GM12865 (cell line): ENCODE data around the gene NIT1.

Experiments
- DNase-seq: peaks from one replicate; pipeline ENCODE4 v3.0.0; 2010; ENCODE audit warnings: low read depth
- H3K4me3 ChIP-seq: 2 replicates; pipeline ENCODE4 v1.5.1; 2011; ENCODE audit warnings: mild to moderate bottlenecking, low read depth, low read length, control low read depth
- CTCF ChIP-seq: IDR thresholded peaks from 2 replicates; pipeline ENCODE4 v1.5.1; 2011; ENCODE audit warnings: low read length, control low read depth, low read depth, inconsistent platforms; ENCODE audit not compliant: insufficient read depth; ENCODE audit errors: missing control alignments

The NIT1 gene

GRCh38 chr1:161161652-161162051 is 43.7 kb downstream of the NIT1 start:
- TF ChIP-seq CTCF: no peak
- DNase-seq: no peak
- no peak overlapping the region for H3K4me3 ChIP-seq

- no peak for DNase-seq
- no peak overlapping the region for H3K4me3 ChIP-seq
- no peak for TF ChIP-seq CTCF
Measured at GRCh38 chr1:161162052-161162451, 44.1 kb downstream of the NIT1 start.

- no peak for DNase-seq
- no peak for TF ChIP-seq CTCF
- no peak overlapping the region for H3K4me3 ChIP-seq
Measured at GRCh38 chr1:161162806-161163205, 44.9 kb downstream of the NIT1 start.

GRCh38 chr1:161163793-161164192 is 45.9 kb downstream of the NIT1 start:
- no peak overlapping the region for H3K4me3 ChIP-seq
- DNase-seq: no peak

GRCh38 chr1:161164901-161165610 is 47.2 kb downstream of the NIT1 start:
- no peak for TF ChIP-seq CTCF
- no peak for DNase-seq
- peak overlapping the region; percentile 82 for H3K4me3 ChIP-seq

More at GRCh38 chr1:161163793-161164192, 45.9 kb downstream of the NIT1 start:
- TF ChIP-seq CTCF: no peak

- DNase-seq: peak; percentile 99
- peak; percentile 62 for TF ChIP-seq CTCF
- H3K4me3 ChIP-seq: peak within 1 kb of the TSS; percentile 82
Measured at GRCh38 chr1:161165742-161166668, 48.1 kb downstream of the NIT1 start, which contains the start of gene PPOX. Gene PPOX, plus strand, starts transcription at chr1:161166426. Its CDS starts 422 bp downstream, at chr1:161166848.
